22Rv1 (cell line): ENCODE measurements around the gene OST4.

Experiments
- ZFX ChIP-seq: fragments of 450-650 bp; IDR thresholded peaks from 2 replicates; pipeline ENCODE4 v1.6.1; 2017; ENCODE audit warnings: antibody characterized with exemption, borderline replicate concordance
- TF ChIP-seq, protein P1 (sequence below): fragments of 450-650 bp; IDR thresholded peaks from 2 replicates; pipeline ENCODE4 v1.5.1; 2017; ENCODE audit warnings: mild to moderate bottlenecking

GRCh38 chr2:27084297-27085061, 13.0 kb upstream of the OST4 start:
- TF ChIP-seq, protein P1, sequence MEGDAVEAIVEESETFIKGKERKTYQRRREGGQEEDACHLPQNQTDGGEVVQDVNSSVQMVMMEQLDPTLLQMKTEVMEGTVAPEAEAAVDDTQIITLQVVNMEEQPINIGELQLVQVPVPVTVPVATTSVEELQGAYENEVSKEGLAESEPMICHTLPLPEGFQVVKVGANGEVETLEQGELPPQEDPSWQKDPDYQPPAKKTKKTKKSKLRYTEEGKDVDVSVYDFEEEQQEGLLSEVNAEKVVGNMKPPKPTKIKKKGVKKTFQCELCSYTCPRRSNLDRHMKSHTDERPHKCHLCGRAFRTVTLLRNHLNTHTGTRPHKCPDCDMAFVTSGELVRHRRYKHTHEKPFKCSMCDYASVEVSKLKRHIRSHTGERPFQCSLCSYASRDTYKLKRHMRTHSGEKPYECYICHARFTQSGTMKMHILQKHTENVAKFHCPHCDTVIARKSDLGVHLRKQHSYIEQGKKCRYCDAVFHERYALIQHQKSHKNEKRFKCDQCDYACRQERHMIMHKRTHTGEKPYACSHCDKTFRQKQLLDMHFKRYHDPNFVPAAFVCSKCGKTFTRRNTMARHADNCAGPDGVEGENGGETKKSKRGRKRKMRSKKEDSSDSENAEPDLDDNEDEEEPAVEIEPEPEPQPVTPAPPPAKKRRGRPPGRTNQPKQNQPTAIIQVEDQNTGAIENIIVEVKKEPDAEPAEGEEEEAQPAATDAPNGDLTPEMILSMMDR, result no peak
- TF ChIP-seq ZFX, result no peak
